ENCODE results near the gene CAPN9.
"Not testable (repeated sequence)": the region's sequence is repeated elsewhere in the genome, so short reads cannot be mapped to it uniquely, and the experiment has no call there.

The CAPN9 gene

DNA sequence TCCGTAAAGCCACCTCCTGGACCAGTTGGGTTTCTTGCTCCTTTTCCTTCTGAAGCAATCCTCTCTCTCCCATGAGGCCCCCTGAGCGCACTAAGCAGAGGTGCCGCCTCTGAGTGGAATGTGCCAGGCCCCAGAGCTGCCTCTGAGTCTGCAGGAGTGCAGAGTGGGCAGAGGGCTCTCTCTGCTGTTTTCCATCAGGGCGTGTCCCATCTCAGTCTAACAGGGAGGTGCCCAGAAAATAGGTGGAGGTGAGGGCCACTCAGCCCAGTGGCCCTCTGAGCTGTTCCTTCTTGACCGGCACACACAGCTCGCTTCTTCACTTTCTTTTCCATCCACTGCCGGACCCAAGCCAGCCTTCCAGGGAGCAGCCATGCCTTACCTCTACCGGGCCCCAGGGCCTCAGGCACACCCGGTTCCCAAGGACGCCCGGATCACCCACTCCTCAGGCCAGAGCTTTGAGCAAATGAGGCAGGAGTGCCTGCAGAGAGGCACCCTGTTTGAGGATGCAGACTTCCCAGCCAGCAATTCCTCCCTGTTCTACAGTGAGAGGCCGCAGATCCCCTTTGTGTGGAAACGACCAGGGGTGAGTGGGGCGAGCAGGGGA, at the start of gene CAPN9:
Gene CAPN9 (plus strand): TSS at position 262 of the 604 bp plus-strand sequence. CDS start 109 bp downstream, at position 371.
- DNase-seq (ENCODE audit: low read depth in 2 of 2), result no peak

- DNase-seq (ENCODE audit: low read depth in 2 of 2), result no peak
Observed at GRCh38 chr1:230698130-230698529, 49.1 kb upstream of the CAPN9 start.

GRCh38 chr1:230698964-230699363, 48.2 kb upstream of the CAPN9 start:
- DNase-seq (ENCODE audit: low read depth in 2 of 2), result not testable (repeated sequence)

GRCh38 chr1:230699716-230700115, 47.5 kb upstream of the CAPN9 start:
- DNase-seq (ENCODE audit: low read depth in 2 of 2), result no peak

DNA sequence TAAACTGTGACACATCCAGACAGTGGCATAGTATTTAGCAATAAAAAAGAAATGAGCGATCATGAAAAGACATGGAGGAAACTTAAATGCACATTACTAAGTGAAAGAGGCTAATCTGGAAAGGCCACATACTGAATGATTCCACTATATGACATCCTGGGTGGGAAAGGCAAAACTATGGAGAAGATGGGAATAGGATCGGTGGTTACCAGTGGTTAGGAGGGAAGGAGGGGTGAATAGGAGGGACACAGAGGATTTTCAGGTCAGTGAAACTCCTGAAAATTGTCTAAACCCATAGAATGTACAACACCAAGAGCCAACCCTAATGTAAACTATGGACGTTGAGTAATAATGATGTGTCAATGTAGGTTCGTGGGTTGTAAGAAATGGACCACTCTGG, 47.1 kb upstream of the CAPN9 start:
- DNase-seq (ENCODE audit: low read depth in 2 of 2), result no peak

DNA sequence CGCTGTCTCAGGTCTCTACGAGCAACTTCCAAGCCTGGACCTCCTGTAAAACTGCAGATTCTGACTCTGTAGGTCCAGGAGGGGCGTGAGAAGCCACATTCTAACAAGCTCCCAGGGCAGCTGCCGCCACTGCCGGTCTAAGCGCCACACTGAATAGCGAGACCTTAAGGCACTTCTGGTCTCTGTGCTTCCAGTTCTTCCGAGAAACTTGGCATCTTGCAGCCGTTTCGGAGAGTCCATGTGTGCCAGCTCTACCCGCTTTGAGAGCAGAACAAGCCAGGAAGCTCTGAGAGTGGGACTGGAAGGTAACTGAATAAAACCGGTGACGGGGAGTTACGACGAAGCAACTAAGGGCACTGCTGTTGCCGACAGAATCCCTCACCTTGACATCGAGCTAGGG, 45.8 kb upstream of the CAPN9 start:
- DNase-seq (ENCODE audit: low read depth in 2 of 2), result no peak

- DNase-seq (ENCODE audit: low read depth in 2 of 2), result no peak
Observed at GRCh38 chr1:230701895-230702768, 45.1 kb upstream of the CAPN9 start.

DNA sequence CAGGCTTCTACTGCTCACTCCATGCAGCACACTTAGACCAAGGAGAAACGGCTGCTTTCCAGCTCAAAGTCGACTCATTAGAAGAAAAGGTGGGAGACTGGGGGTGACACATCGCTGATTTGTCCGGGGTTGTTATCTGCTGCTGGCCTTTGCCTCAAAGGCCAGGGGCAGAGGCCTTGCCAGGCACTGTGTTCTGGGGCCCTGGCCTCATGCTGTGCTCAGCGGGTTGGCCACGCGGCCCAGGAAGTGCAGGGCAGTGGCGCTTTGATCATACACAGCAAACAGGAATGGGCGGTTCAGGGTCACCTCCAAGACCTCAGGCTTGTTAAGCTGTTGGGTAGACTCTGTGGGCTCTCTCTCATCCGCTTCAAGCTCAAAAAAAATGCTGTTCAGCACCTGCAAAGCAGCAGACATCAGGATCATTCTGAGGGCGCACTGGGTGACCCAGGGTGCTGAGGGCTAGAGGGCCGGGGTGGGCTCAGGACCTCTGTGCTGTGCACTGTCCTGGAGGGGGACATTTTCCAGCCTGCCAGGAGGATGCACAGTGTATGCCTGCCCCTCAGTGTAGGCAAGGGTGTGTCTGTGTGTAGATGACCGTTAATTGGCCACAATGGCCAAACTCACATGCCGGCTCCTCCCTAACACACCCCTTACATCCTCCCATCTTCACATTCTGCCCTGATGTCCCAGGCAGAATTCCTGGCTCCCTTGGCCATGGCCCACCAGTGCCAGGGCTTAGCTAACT, 44.1 kb upstream of the CAPN9 start:
- DNase-seq (ENCODE audit: low read depth in 2 of 2), result no peak

GRCh38 chr1:230703679-230704385, 43.4 kb upstream of the CAPN9 start:
- no peak for DNase-seq (ENCODE audit: low read depth in 2 of 2)

GRCh38 chr1:230704830-230705229, 42.4 kb upstream of the CAPN9 start:
- no peak for DNase-seq (ENCODE audit: low read depth in 2 of 2)

- no peak for DNase-seq (ENCODE audit: low read depth in 2 of 2)
Observed at GRCh38 chr1:230705289-230706019, 41.7 kb upstream of the CAPN9 start.

- DNase-seq (ENCODE audit: low read depth in 2 of 2), result no peak
Observed at GRCh38 chr1:230706020-230706699, 41.0 kb upstream of the CAPN9 start.

- DNase-seq (ENCODE audit: low read depth in 2 of 2), result no peak
Observed at GRCh38 chr1:230706887-230707731, 40.1 kb upstream of the CAPN9 start.

GRCh38 chr1:230707732-230708630, 39.2 kb upstream of the CAPN9 start:
- no peak for DNase-seq (ENCODE audit: low read depth in 2 of 2)

GRCh38 chr1:230708631-230709580, 38.3 kb upstream of the CAPN9 start:
- DNase-seq (ENCODE audit: low read depth in 2 of 2), result no peak

DNA sequence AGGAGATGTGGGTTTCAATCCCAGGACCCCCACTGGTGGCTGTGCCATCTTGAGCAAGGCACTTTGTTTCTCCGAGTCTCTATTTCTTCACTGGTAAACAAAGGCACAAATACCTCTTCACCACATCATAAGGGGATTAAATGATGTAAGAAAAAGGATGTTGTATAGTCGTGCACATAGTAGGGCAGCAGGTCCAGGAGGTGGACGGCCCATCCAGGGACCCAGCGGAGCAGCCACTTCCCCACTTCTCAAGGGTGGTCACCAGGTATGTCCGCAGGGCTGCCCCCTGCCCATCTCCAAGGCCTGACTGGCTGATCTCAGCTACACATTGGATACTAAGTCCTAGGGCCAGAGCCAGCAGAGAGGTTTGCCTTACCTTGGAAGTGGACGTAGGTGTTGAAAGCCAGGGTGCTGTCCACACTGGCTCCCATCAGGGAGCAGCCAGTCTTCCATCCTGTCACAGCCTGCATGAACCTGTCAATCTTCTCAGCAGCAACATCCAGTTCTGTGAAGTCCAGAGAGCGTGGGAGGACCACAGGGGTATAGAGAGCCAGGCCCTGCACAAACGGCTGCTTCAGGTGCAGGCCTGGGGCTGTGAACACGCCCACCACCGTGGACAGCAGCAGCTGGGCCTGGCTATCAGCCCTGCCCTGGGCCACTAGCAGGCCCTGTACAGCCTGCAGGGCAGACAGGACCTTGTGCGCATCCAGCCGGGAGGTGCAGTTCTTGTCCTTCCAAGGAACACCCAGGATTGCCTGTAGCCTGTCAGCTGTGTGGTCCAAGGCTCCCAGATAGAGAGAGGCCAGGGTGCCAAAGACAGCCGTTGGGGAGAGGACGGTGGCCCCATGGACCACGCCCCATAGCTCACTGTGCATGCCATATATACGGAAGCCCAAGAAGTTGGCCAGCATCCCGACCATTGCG, 37.3 kb upstream of the CAPN9 start:
- DNase-seq (ENCODE audit: low read depth in 2 of 2), result no peak
